Thyroid gland (tissue), 4 donors: ENCODE data around the gene DCANP1.

Source experiments
- POLR2A ChIP-seq, 2 donors: fragments of 450-650 bp; IDR thresholded peaks; one replicate each; pipeline ENCODE4 v1.6.1; 2017; ENCODE audit warnings: antibody characterized with exemption in 2 of 2, mild to moderate bottlenecking in 2 of 2, moderate library complexity in 1 of 2
- TF ChIP-seq, protein P1 (sequence below), 6 experiments: fragments of 200-600 bp in 3 of 6; fragments of 450-650 bp in 3 of 6; sonication (generic) in 3 of 6; IDR thresholded peaks; one replicate each; pipeline ENCODE4 v1.5.1; 2016 to 2019; ENCODE audit warnings: antibody characterized with exemption in 6 of 6, mild to moderate bottlenecking in 2 of 6, inconsistent platforms in 1 of 6, moderate library complexity in 1 of 6

DNA sequence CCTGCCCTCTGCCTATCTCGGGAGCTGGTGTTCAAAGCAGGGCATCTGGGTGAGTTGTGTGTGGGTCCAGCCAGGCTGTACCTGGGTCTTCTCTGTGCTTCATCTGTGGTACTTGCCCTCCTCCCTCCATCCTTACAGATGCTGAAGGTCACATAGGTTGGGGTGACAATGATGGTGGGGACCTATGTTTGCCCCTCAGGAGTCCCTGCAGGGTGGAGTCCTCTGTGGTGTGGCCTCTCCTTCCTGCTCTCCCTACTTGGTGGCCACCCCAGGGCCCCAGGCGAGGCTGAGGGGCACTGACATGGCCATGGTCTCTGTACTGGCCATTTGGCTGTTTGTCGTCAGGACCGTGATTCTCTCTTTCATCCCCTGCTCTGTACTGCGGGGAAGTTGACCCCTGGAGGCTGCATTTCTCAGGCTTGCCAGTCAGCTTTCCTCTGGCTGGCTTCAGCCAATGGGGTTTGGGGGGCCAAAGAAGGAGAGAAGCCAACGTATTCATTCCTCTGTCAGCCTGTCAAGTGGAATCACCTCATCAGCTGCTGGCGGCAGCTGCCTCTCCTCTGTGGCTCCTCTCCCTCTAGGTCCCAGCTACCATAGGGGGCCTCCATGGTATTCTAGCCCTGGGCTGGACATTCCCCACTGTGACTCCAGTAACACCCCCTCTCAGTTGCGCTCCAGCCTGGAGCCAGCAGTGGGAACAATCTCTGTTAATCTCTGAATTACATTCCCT lies 4.6 kb downstream of the DCANP1 start:
- TF ChIP-seq, protein P1, sequence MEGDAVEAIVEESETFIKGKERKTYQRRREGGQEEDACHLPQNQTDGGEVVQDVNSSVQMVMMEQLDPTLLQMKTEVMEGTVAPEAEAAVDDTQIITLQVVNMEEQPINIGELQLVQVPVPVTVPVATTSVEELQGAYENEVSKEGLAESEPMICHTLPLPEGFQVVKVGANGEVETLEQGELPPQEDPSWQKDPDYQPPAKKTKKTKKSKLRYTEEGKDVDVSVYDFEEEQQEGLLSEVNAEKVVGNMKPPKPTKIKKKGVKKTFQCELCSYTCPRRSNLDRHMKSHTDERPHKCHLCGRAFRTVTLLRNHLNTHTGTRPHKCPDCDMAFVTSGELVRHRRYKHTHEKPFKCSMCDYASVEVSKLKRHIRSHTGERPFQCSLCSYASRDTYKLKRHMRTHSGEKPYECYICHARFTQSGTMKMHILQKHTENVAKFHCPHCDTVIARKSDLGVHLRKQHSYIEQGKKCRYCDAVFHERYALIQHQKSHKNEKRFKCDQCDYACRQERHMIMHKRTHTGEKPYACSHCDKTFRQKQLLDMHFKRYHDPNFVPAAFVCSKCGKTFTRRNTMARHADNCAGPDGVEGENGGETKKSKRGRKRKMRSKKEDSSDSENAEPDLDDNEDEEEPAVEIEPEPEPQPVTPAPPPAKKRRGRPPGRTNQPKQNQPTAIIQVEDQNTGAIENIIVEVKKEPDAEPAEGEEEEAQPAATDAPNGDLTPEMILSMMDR (IDR thresholded peaks at IDR 0.05) = no peak
- TF ChIP-seq POLR2A (IDR thresholded peaks at IDR 0.05) = no peak
